IMR-90 (cell line): ENCODE measurements around the gene R3HDM2. TPM values are rescaled to one million over a fixed set of nuclear protein-coding genes. Genes with fewer than 3 reads are reported as not detected.

ENCODE experiments used
- ATAC-seq: fragments of 200-7000 bp; cut with Tn5 transposase; 2 replicates; pipeline ENCODE4 v1.9.1; 2020; ENCODE audit warnings: low read depth, mild to moderate bottlenecking, moderate library complexity
- BruUV-seq: library from RNA; stranded (reverse); fragments of 400-500 nt; replicated peaks from 2 replicates; lab custom pipeline; 2021; lab: Mats Ljungman, UMichigan
- CTCF ChIA-PET: fragments of 300-600 bp; formaldehyde crosslinking; extraction: SDS; loops from one replicate; lab custom pipeline; 2021; ENCODE audit warnings: antibody characterized with exemption; lab: Yijun Ruan, JAX
- POLR2A ChIA-PET: fragments of 300-600 bp; sonication (Branson Sonifier 250); formaldehyde crosslinking; loops from one replicate; lab custom pipeline; 2022; ENCODE audit warnings: antibody characterized with exemption; ENCODE audit not compliant: unreplicated experiment; lab: Charles Lee
- DNase-seq: peaks from one replicate; pipeline ENCODE4 v3.0.0; 2013
- H2AFZ ChIP-seq: replicated peaks from 2 replicates; pipeline ENCODE3; 2013; ENCODE audit warnings: low read length, mild to moderate bottlenecking; ENCODE audit not compliant: poor library complexity
- H2AK5ac ChIP-seq: 2 replicates; pipeline ENCODE4 v1.6.1; 2013; ENCODE audit warnings: low read depth, low read length, inconsistent platforms
- H2AK9ac ChIP-seq: replicated peaks from 2 replicates; pipeline ENCODE3; 2013; ENCODE audit warnings: mild to moderate bottlenecking, low read depth, low read length, moderate library complexity; ENCODE audit not compliant: poor library complexity
- H2BK120ac ChIP-seq: 2 replicates; pipeline ENCODE4 v1.6.1; 2013; ENCODE audit warnings: low read depth, low read length, inconsistent platforms
- H2BK15ac ChIP-seq: 3 replicates; pipeline ENCODE4 v1.6.1; 2013; ENCODE audit warnings: low read depth, low read length, inconsistent platforms
- H2BK20ac ChIP-seq: 2 replicates; pipeline ENCODE4 v1.6.1; 2013; ENCODE audit warnings: low read depth, mild to moderate bottlenecking, inconsistent platforms, low read length, moderate library complexity
- H2BK5ac ChIP-seq: 2 replicates; pipeline ENCODE4 v1.6.1; 2013; ENCODE audit warnings: mild to moderate bottlenecking, low read depth, low read length, inconsistent platforms; ENCODE audit not compliant: poor library complexity, severe bottlenecking
- H3K14ac ChIP-seq: replicated peaks from 2 replicates; pipeline ENCODE4 v1.6.1; 2013; ENCODE audit warnings: low read depth, low read length, inconsistent platforms
- H3K18ac ChIP-seq: 2 replicates; pipeline ENCODE4 v1.6.1; 2013; ENCODE audit warnings: low read depth, low read length, control low read depth
- H3K23ac ChIP-seq: 2 replicates; pipeline ENCODE4 v1.6.1; 2013; ENCODE audit warnings: low read depth, low read length, inconsistent platforms
- H3K27ac ChIP-seq: 2 replicates; pipeline ENCODE4 v1.5.1; 2013; ENCODE audit warnings: mild to moderate bottlenecking, control low read depth, low read length; ENCODE audit not compliant: insufficient read depth
- H3K27me3 ChIP-seq: 2 replicates; pipeline ENCODE4 v1.6.1; 2013; ENCODE audit warnings: low read length; ENCODE audit not compliant: control insufficient read depth, insufficient read depth
- H3K36me3 ChIP-seq: 2 replicates; pipeline ENCODE4 v1.6.1; 2013; ENCODE audit warnings: low read length, mixed read lengths; ENCODE audit not compliant: control insufficient read depth, insufficient read depth
- H3K4ac ChIP-seq: 2 replicates; pipeline ENCODE4 v1.6.1; 2013; ENCODE audit warnings: low read depth, low read length, inconsistent platforms
- H3K4me1 ChIP-seq: 2 replicates; pipeline ENCODE4 v1.6.1; 2013; ENCODE audit warnings: low read length, mixed read lengths; ENCODE audit not compliant: control insufficient read depth, insufficient read depth
- H3K4me2 ChIP-seq: 2 replicates; pipeline ENCODE4 v1.6.1; 2013; ENCODE audit warnings: low read depth, mild to moderate bottlenecking, control low read depth, low read length, moderate library complexity
- H3K4me3 ChIP-seq: 2 replicates; pipeline ENCODE4 v1.5.1; 2013; ENCODE audit warnings: low read depth, mild to moderate bottlenecking, control low read depth, low read length, moderate library complexity; ENCODE audit not compliant: insufficient read depth
- H3K56ac ChIP-seq: 2 replicates; pipeline ENCODE4 v1.6.1; 2013; ENCODE audit warnings: low read length, inconsistent platforms; ENCODE audit not compliant: insufficient read depth; ENCODE audit errors: extremely low read depth
- H3K79me1 ChIP-seq, 2 experiments: 2 replicates each; pipeline ENCODE4 v1.6.1; 2013; ENCODE audit warnings: low read length in 2 of 2, inconsistent platforms in 1 of 2, low read depth in 1 of 2
- H3K9ac ChIP-seq: 2 replicates; pipeline ENCODE4 v1.6.1; 2013; ENCODE audit warnings: low read depth, low read length, control low read depth
- H3K9me1 ChIP-seq: 2 replicates; pipeline ENCODE4 v1.6.1; 2013; ENCODE audit warnings: low read length, inconsistent platforms; ENCODE audit not compliant: insufficient read depth
- H3K9me3 ChIP-seq: 2 replicates; pipeline ENCODE4 v1.6.1; 2013; ENCODE audit warnings: low read length; ENCODE audit not compliant: control insufficient read depth, insufficient read depth
- H4K20me1 ChIP-seq: 2 replicates; pipeline ENCODE4 v1.6.1; 2013; ENCODE audit warnings: low read length, inconsistent platforms; ENCODE audit not compliant: insufficient read depth
- H4K5ac ChIP-seq: 2 replicates; pipeline ENCODE4 v1.6.1; 2013; ENCODE audit warnings: mild to moderate bottlenecking, low read depth, low read length, control low read depth
- H4K8ac ChIP-seq, 2 experiments: 2 replicates each; pipeline ENCODE4 v1.6.1; 2013; ENCODE audit warnings: low read depth in 2 of 2, low read length in 2 of 2, control low read depth in 1 of 2, inconsistent platforms in 1 of 2
- H4K91ac ChIP-seq: 2 replicates; pipeline ENCODE4 v1.6.1; 2013; ENCODE audit warnings: low read depth, low read length, inconsistent platforms; ENCODE audit not compliant: insufficient read depth
- BHLHE40 ChIP-seq: fragments of 150-350 bp; IDR thresholded peaks from 2 replicates; pipeline ENCODE4 v1.6.1; 2016; ENCODE audit warnings: mild to moderate bottlenecking, low read depth, low read length
- CEBPB ChIP-seq: IDR thresholded peaks from 2 replicates; pipeline ENCODE4 v1.6.1; 2012; ENCODE audit warnings: low read depth, low read length, improper control_type of control experiment
- CHD1 ChIP-seq: IDR thresholded peaks from 2 replicates; pipeline ENCODE4 v1.6.1; 2012; ENCODE audit warnings: low read depth, low read length, improper control_type of control experiment
- ELK1 ChIP-seq: fragments of 150-350 bp; IDR thresholded peaks from 2 replicates; pipeline ENCODE4 v1.6.1; 2016; ENCODE audit warnings: low read depth, mild to moderate bottlenecking, low read length, moderate library complexity, borderline replicate concordance
- NFE2L2 ChIP-seq: fragments of 150-350 bp; IDR thresholded peaks from 2 replicates; pipeline ENCODE4 v1.6.1; 2016; ENCODE audit warnings: low read depth, mild to moderate bottlenecking, low read length
- RAD21 ChIP-seq: IDR thresholded peaks from 2 replicates; pipeline ENCODE4 v1.6.1; 2012; ENCODE audit warnings: low read length, improper control_type of control experiment
- RCOR1 ChIP-seq: IDR thresholded peaks from 2 replicates; pipeline ENCODE4 v1.6.1; 2012; ENCODE audit warnings: mild to moderate bottlenecking, low read length, improper control_type of control experiment; ENCODE audit not compliant: insufficient replicate concordance
- WGBS, 2 experiments: methylation state at CpG; one replicate each; pipeline versions ENCODE4 v1.1.5 to v1.1.7; 2013; ENCODE audit warnings: missing lambda C conversion rate in 2 of 2; ENCODE audit not compliant: insufficient read length in 1 of 2; ENCODE audit errors: extremely low coverage in 2 of 2; 5-methylcytosine and 5-hydroxymethylcytosine counted together
- dilution Hi-C: fragments of 300-500 bp; cut with HindIII; formaldehyde crosslinking; loops from one replicate; pipeline ENCODE4 v1.14.3; 2018; ENCODE audit warnings: low sequenced_read_pairs; ENCODE audit not compliant: unreplicated experiment
- in situ Hi-C: fragments of 300-500 bp; cut with MboI; formaldehyde crosslinking; loops from 3 replicates; pipeline ENCODE4 v1.14.3; 2019; ENCODE audit warnings: low sequenced_read_pairs, inconsistent platforms, mixed read lengths
- intact Hi-C: fragments of 100-400 bp; cut with micrococcal nuclease; formaldehyde crosslinking; loops from 2 replicates; pipeline ENCODE4 v1.10.0; 2022
- polyA plus RNA-seq, 3 experiments: library from polyadenylated mRNA; depleted of rRNA; stranded (reverse); fragments of >200 nt; gene quantifications; 2 replicates each; pipeline ENCODE4 v1.2.3, GENCODE V29; 2012; ENCODE audit warnings: low replicate concordance in 1 of 3
- total RNA-seq: library from RNA; depleted of rRNA; stranded (reverse); fragments of >200 nt; gene quantifications from 2 replicates; pipeline ENCODE4 v1.2.3, GENCODE V29; 2012
- TF ChIP-seq, protein P1 (sequence below): fragments of 150-350 bp; IDR thresholded peaks from 2 replicates; pipeline ENCODE4 v1.6.1; 2017; ENCODE audit warnings: mild to moderate bottlenecking, antibody characterized with exemption, low read length, low read depth
- TF ChIP-seq, protein P2 (sequence below): conservative IDR thresholded peaks from 2 replicates; pipeline ENCODE4 v1.5.1; 2012; ENCODE audit warnings: mild to moderate bottlenecking, low read depth, low read length, improper control_type of control experiment

Gene R3HDM2
- total and polyA plus RNA-seq, 2 of the 4 experiments (the other 2 are of a cell fraction) = 7.5 to 28.4 TPM

DNA sequence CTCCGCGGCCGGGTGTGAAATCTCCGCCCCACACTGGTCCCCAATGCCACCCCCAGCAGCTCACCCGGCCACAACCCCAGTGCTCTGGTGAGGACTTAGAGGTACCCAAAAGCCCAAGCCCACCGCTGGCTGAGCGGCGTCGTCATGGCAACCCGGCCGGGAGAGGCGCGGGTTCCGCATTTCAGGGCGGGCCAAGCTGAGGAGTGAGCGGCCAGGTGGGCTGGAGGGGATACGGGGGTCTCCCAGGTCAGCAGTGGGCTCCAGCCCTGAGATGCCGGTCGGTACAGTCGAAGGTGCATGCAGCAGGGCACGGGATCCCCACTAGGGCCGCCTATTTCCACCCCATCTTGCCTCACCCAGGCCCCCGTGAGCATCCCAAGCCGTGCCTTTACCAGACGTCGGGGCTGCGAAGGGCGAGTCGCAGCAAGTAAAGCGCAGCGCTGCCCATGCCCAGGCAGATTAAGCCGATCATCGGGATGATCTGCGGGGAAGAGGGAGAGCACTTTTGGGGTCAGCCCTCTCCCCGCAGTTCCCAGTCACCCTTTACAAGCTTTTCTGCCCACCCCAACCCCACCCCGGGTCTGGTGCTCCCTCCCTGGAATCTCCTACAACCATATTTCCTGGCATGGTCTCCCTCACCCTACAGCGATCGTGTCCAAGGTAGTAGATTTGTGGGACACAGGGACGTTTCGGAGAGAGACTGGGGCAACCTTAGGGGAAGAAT is 194.5 kb downstream of the R3HDM2 start:
- Histone ChIP-seq H2BK20ac (no peak overlapping the region), H3K9me1 (peaks cover 17% of the 10 kb centered on the region), H3K27ac (no peak overlapping the region), H3K27me3 (no peaks in the 10 kb centered on the region), H4K20me1 (peaks cover 40% of the 10 kb centered on the region), H3K4me1 (peaks cover 15% of the 10 kb centered on the region), H3K18ac (no peak overlapping the region), H2AK9ac (no peak overlapping the region), H3K4ac (no peak overlapping the region), H3K4me2 (no peak overlapping the region), H2BK5ac (no peak overlapping the region), H2AFZ (no peak overlapping the region), H3K4me3 (no peak overlapping the region), H3K79me1 (peaks cover 15 to 40% of the 10 kb centered on the region in 2 experiments), H4K5ac (no peak overlapping the region), H4K8ac (no peak overlapping the region), H3K9ac (peak overlapping the region; percentile 5; the same call in 1 of the 2 replicates), H4K91ac (no peak overlapping the region), H2AK5ac (no peak overlapping the region), H3K36me3 (peaks cover 38% of the 10 kb centered on the region), H2BK120ac (no peak overlapping the region), H3K14ac (no peak overlapping the region), H2BK15ac (no peak overlapping the region), H3K56ac (no peak overlapping the region), H3K23ac (no peak overlapping the region), H3K9me3 (no peaks in the 10 kb centered on the region)
- ATAC-seq = no peak
- WGBS, 2 experiments = 56% methylated on average over 21 of the region's 40 CpGs; no CpG with 5 or more reads in 1 of the 2 experiments
- in situ Hi-C loops (no loop called here), dilution Hi-C loops (no loop called here), intact Hi-C loops (loop anchor here (5.0 kb wide), 1 partner anchor 169 kb away; no protein-coding TSS in a partner anchor)
- TF ChIP-seq RAD21 (no peak), ELK1 (no peak), RCOR1 (no peak), NFE2L2 (no peak), CEBPB (no peak), BHLHE40 (no peak), CHD1 (no peak)
- TF ChIP-seq, protein P1, sequence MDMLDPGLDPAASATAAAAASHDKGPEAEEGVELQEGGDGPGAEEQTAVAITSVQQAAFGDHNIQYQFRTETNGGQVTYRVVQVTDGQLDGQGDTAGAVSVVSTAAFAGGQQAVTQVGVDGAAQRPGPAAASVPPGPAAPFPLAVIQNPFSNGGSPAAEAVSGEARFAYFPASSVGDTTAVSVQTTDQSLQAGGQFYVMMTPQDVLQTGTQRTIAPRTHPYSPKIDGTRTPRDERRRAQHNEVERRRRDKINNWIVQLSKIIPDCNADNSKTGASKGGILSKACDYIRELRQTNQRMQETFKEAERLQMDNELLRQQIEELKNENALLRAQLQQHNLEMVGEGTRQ = no peak
- TF ChIP-seq, protein P2, sequence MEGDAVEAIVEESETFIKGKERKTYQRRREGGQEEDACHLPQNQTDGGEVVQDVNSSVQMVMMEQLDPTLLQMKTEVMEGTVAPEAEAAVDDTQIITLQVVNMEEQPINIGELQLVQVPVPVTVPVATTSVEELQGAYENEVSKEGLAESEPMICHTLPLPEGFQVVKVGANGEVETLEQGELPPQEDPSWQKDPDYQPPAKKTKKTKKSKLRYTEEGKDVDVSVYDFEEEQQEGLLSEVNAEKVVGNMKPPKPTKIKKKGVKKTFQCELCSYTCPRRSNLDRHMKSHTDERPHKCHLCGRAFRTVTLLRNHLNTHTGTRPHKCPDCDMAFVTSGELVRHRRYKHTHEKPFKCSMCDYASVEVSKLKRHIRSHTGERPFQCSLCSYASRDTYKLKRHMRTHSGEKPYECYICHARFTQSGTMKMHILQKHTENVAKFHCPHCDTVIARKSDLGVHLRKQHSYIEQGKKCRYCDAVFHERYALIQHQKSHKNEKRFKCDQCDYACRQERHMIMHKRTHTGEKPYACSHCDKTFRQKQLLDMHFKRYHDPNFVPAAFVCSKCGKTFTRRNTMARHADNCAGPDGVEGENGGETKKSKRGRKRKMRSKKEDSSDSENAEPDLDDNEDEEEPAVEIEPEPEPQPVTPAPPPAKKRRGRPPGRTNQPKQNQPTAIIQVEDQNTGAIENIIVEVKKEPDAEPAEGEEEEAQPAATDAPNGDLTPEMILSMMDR = no peak
- DNase-seq = no peak
- POLR2A ChIA-PET = interaction anchor here (0.6 kb wide), 1 partner anchor 23 kb away, joined by 12 read pairs; no protein-coding TSS in a partner anchor
- CTCF ChIA-PET = no interaction called here
- BruUV-seq = no TSS peak
